ENCODE measurements around the gene OMG.

- TF ChIP-seq CTCF (IDR thresholded peaks at IDR 0.05; ENCODE audit: low read depth, low read length, poor library complexity, severe bottlenecking) (no peak), EZH2phosphoT487 (IDR thresholded peaks at IDR 0.05; ENCODE audit: borderline replicate concordance, low read length) (no peak)
These were observed 30.6 kb upstream of the OMG start for GRCh38 chr17:31327534-31328159.
